HG02763 (cell line): ENCODE results near the gene HDLBP.

ENCODE experiments used
- ATAC-seq: cut with Tn5 transposase; IDR thresholded peaks from one replicate; pipeline ENCODE4 v1.9.1; 2021; ENCODE audit warnings: mild to moderate bottlenecking, moderate library complexity; ENCODE audit not compliant: unreplicated experiment

HDLBP gene

GRCh38 chr2:241275910-241276309, 39.6 kb downstream of the HDLBP start:
- ATAC-seq, result no peak

- ATAC-seq, result no peak
Observed at GRCh38 chr2:241275504-241275903, 40.0 kb downstream of the HDLBP start.

DNA sequence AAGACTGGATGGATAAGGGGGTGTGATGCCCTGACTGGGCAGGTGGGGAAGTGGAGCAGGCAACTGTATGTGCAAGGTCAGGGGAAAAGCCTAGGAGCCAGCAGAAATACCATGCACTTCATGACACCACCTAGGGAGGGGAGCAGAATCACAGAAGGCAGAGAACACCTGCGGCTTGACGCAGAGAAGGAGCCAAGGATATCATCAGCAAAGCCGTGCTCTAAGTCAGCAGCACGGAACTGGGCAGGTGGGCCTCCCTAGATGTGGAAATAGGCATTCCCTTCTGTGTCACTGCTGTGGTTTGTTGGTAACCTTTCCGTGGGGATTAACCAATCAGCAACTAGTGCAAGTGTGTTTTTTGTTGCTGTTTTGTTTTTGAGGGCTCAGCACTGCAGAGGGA, 41.3 kb downstream of the HDLBP start:
- no peak for ATAC-seq

GRCh38 chr2:241273210-241274020, 42.1 kb downstream of the HDLBP start:
- ATAC-seq, result no peak

DNA sequence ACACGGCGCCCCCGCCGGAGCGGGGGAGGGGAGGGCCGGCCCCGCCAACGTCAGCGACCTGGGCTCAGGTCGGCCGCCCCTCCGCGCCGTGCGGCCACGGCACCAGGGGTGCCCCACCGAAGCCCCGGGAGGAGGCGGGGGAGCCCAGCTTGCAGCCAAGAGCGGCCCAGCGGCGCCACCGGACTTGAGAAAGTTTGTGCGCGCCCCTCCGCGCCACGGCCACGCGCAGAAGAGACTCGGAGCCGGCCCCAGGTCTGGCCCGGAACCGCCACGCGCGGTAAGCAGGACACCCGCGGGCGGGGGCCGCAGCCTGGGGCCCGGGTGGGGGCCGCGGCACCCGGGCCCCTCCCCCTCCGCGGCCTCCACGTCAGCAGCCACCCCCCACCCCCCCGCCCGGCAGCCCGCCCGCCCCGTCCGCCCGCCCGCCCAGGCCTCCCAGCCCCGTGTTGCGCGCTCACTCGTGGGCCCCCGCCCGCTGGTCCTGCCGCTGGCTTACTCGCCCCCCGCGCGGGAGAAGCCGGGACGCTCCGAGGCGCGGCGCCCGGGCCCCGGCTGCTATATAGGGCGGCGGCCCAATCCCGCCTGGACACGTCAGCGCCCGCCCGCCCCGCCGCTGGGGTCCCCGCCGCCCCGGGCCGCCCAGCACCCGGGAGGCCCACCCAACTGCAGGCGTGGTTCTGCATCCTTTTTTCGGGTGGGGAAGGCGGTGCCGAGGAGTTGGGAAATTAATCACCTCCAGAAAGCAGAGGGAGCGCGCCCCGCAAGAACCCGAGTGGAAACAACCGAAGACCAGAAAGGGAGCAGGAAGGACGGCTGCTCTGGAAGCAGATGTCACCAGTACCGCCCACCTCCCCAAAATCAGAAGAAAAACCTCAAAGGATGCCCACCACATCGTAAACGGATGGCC, 42.9 kb downstream of the HDLBP start:
- peak; percentile 44 for ATAC-seq

GRCh38 chr2:241271706-241272302, 43.7 kb downstream of the HDLBP start:
- peak; percentile 49 for ATAC-seq

DNA sequence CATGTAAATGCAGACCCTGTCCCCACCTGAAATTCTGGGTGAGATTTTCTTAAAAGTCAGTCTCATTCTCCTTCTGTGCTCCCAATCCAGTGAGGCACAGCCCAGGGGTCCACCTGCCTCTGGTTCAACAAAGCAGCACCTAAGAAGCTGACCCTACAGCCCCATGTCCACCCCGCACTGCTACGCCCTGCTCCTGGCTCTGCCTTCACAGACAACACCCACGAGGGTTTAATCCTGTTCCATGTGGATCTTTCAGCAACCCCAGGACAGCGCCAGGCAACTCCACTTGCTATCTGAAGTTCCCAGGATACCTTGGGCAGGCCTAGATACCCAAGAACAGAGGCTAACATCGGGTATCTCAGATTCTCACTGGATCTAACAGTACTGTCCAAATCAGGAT, 44.9 kb downstream of the HDLBP start:
- no peak for ATAC-seq

DNA sequence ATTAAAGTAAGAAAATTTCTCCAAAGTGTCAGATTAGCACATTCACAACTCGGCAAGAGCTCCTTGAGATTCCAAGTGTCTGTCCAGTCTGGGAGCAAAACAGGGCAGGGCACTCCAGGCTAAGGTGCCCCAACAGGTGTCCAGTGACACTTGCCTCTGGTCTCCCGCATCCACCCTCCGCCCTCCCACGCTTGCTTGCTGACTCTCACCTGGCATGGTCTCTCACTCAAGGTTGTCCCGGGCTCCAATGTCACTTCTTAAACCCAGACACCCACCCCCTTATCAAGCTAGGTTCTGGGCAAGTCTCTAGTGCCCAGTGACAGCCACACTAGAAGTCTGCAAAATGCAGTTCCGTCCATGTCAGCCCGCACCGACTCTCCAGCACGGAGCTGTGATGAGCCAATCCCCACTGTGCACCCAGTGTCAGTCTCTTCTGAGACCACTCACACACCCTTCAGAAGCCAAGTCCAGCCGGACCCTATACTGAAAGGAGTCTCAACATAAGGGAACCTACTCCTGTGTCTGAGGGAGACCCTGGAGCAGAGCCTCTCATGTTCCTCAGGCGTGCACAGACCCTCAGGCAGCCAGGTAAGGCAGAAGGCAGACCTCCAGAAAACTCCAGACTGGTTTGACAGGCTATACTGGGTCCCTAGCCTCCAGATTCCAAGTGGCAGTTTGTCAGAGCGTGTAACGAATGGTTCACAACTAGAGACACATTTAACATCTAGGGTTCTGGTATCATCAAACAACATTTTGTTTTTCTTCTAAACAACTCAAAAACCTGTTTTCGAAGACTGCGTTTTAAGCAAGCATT, 45.6 kb downstream of the HDLBP start:
- no peak for ATAC-seq

DNA sequence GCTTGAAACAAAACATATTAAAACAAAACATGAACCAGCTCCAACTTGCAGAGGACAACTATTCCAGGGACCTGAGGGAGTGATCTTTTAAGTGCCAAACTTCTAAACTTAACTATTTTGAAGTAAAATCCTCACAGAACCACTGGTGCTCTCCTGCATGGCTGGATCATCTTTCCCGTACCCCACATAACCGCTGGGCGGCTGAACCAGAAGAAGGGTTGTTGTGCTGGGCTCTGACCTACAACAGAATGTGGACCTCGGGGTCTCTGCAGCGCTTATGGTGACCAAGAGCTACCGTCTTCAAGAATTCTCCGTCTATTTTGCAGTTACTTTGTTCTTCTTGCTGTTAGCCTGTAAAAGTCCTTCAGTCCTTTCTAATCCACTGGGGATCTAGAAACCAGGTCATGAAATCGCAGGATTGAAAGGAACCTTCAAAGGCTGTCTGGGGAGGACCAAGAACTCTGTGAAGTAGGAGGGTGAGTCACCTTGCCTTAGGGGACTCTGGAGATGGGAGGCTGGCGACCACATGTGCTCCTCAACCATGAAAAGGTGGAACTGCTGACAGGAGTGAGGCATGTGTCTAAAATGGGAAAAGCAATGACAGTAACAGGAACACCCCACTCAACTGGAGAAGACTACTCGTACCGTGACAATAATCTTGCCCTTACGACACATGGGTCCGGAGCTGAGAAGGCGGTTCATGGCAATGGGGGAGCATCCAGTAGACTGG, 46.6 kb downstream of the HDLBP start:
- ATAC-seq, result no peak

DNA sequence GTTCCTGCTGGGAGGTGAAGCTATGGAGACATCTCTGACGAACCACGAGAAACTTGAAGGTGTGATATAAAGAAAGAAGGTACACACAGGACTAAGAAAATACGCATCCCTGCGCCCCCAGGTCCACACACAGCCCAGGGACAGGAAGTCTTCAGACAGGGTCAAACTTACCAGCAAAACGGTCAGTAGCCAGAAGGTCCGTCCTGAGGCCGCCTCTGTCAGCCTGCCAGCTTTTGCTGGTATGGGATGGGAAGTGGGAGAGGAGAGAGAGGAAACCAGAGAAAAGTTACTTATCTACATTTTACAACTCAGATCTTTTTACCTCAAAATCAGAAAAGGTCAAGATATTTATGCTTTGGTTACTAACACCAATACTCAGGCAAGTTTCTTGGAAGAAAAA, 47.2 kb downstream of the HDLBP start:
- ATAC-seq, result no peak

GRCh38 chr2:241267249-241268067, 48.0 kb downstream of the HDLBP start:
- no peak for ATAC-seq

DNA sequence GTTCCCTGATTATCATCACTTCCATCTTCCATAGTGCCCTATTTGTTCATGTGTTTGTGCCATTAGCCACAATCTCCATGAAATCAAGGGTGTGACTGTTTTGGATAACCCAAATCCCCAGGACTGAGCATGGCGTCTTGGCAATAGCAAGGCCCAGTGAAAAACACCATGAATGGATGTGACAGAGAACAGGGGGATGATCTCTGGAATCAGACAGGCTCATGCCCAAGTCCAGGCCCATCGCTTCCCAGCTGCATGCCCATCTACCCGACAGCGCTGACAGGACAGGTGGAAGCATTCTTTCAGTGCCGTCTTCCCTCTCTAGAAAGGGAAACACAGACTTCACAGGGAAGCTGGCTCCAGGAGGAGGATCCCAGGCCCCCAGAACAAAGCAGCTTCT, 50.0 kb downstream of the HDLBP start:
- ATAC-seq, result no peak

- ATAC-seq, result no peak
Observed at GRCh38 chr2:241263061-241263460, 52.4 kb downstream of the HDLBP start.

- no peak for ATAC-seq
Observed at GRCh38 chr2:241261628-241262027, 53.8 kb downstream of the HDLBP start.

DNA sequence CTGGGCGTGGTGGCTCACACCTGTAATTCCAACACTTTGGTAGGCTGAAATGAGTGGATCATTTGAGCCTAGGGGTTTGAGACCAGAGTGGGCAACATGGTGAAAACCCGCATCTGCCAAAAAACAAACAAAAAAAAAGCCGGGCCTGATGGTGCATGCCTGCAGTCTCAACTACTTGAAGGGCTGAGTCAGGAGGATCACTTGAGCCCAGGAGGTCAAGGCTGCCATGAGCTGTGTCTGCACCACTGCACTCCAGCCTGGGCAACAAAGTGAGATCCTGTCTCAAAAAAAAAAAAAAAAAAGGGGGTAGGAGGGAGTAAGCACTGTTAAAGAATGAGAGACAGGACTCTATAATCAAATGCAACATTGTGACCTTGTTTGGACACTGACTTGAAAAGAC, 54.6 kb downstream of the HDLBP start:
- ATAC-seq, result no peak

DNA sequence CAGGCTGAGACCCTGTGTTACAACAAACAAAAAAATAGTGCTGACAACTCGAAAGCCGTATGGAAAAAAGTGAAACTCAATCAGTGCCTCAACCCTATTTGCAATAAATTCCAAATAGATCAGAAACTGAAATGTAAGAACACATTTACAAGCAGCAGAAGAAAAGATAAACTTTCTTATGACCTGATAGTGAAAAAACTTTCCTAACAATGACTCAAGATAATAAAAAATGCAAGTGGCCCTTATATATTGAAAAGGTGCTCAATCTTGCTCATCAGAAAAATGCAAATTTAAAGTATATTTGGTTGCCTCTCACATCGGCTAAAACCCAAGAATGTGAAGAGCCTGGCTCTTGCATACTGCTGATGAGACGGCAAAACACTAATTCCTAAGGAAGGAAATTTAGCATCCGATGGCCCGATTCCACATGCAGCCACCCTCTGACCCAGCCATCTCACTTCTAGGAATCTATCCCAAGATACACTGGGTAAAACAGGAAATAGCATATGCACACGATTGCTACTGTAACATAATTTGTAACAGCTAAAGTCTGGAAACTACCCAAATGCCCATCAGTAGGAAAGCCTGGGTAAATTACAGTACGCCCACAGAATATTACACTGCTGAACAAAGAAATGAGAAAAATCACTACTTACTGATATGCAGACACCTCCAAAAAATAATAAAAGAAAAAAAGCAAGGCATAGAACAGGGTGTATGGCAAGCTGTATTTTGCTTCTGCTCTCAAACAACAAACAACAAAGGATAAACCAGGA, 56.8 kb downstream of the HDLBP start:
- ATAC-seq, result no peak

DNA sequence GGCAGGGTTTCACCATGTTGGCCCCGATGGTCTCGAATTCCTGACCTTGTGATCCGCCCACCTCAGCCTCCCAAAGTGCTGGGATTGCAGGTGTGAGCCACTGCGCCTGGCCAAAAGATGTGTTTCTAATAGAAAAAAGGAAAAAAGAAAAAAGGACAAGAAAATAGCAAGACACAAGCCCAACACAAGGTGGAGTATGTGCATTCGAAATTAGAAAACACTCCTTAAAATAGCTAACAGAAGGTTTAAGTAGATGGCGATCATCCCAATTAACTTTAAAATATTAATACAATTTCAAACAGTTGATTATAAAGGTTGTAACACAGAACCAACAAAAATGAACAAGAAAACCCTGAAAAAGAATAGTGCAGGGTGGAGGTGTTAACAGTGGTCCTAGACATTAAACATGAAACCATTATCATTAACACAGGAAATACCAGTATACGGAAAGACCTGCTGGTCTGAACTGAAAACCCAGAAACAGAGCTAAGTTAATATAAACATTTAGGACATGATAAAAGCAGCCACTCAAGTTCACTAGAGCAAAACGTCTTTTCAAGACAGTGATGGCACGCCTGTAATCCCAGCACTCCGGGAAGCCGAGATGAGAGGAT, 57.9 kb downstream of the HDLBP start:
- ATAC-seq, result no peak

DNA sequence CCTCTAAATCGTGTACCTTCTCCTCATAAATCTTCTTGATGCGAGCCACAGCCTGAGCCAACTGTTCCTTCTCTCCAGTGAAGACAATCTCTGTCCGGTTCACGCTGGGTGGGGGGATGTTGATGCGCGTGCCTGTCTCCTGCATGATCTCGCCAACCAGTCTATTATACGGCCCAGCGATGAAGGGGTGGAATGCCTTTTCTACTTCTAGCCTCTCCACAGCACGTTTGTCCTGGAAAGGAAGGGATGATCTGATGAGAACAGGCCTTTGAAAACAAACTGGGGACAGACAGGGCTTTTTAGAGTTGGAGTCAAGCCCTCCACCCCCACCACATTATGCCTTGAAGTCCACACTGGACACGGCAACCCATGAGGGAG, 59.3 kb downstream of the HDLBP start:
- ATAC-seq, result no peak
